Stimulated activated CD4-positive, alpha-beta T cell treated with anti-CD3 and anti-CD28 coated beads, Interleukin-2, amount 100 ng/mL, for 24 hours (primary cell): ENCODE results near the gene CPHXL.

Experiments
- DNase-seq, 2 donors: peaks; one replicate each; pipeline ENCODE4 v3.0.0-alpha.2; 2020

The CPHXL gene

GRCh38 chr16:75726390-75726789 is at the start of gene CPHXL:
CPHXL (minus strand) TSS chr16:75726490; CDS start chr16:75726442, 48 bp downstream.
- DNase-seq, result no peak

- DNase-seq, result no peak
Observed at GRCh38 chr16:75774197-75774596, 47.9 kb upstream of the CPHXL start.

GRCh38 chr16:75770051-75770450 is 43.8 kb upstream of the CPHXL start:
- no peak for DNase-seq

- peak; percentile 34 to 57 for DNase-seq
Observed at GRCh38 chr16:75764154-75764768, 38.0 kb upstream of the CPHXL start.

- DNase-seq, result no peak
Observed at GRCh38 chr16:75763204-75763603, 36.9 kb upstream of the CPHXL start.

GRCh38 chr16:75762746-75763145 is 36.5 kb upstream of the CPHXL start:
- no peak for DNase-seq

- no peak for DNase-seq
Observed at GRCh38 chr16:75761108-75761507, 34.8 kb upstream of the CPHXL start.

GRCh38 chr16:75760018-75760519 is 33.8 kb upstream of the CPHXL start:
- DNase-seq, result no peak

GRCh38 chr16:75758215-75758614 is 31.9 kb upstream of the CPHXL start:
- DNase-seq, result no peak

GRCh38 chr16:75754141-75754540 is 27.9 kb upstream of the CPHXL start:
- DNase-seq, result no peak

- no peak for DNase-seq
Observed at GRCh38 chr16:75750528-75750927, 24.2 kb upstream of the CPHXL start.

GRCh38 chr16:75746359-75746758 is 20.1 kb upstream of the CPHXL start:
- no peak for DNase-seq

- DNase-seq, result no peak
Observed at GRCh38 chr16:75745823-75746222, 19.5 kb upstream of the CPHXL start.

- DNase-seq, result no peak
Observed at GRCh38 chr16:75745242-75745641, 19.0 kb upstream of the CPHXL start.

GRCh38 chr16:75742424-75743047 is 16.2 kb upstream of the CPHXL start:
- DNase-seq, result no peak

GRCh38 chr16:75733305-75734211 is 7.3 kb upstream of the CPHXL start:
- DNase-seq, result no peak

GRCh38 chr16:75732871-75733270 is 6.6 kb upstream of the CPHXL start:
- no peak for DNase-seq

GRCh38 chr16:75727221-75727620 is 931 bp upstream of the CPHXL start:
- no peak for DNase-seq

- DNase-seq, result no peak
Observed at GRCh38 chr16:75718452-75718851, 7.8 kb downstream of the CPHXL start.

GRCh38 chr16:75714661-75715060 is 11.6 kb downstream of the CPHXL start:
- DNase-seq, result no peak

GRCh38 chr16:75710344-75710743 is 15.9 kb downstream of the CPHXL start:
- DNase-seq, result no peak

GRCh38 chr16:75703306-75703705 is 23.0 kb downstream of the CPHXL start:
- no peak for DNase-seq

- DNase-seq, result no peak
Observed at GRCh38 chr16:75702242-75702641, 24.0 kb downstream of the CPHXL start.

GRCh38 chr16:75701361-75701760 is 24.9 kb downstream of the CPHXL start, which contains the start of gene DUXB:
DUXB (minus strand) TSS chr16:75701461; CDS start chr16:75701418, 43 bp downstream.
- DNase-seq, result no peak
